KBM-7 (cell line): ENCODE measurements around the gene HAP1.
"Not testable (repeated sequence)": the region's sequence is repeated elsewhere in the genome, so short reads cannot be mapped to it uniquely, and the experiment has no call there.

Source experiments
- DNase-seq: peaks from one replicate; pipeline ENCODE4 v3.0.0-alpha.2; 2015
- in situ Hi-C: fragments of 300-500 bp; cut with MboI; formaldehyde crosslinking; loops from 2 replicates; pipeline ENCODE4 v1.14.3; 2020; ENCODE audit warnings: low sequenced_read_pairs, low pct_unique_long_range_greater_than_20kb, mixed read lengths

Gene HAP1

GRCh38 chr17:41733348-41734138 is 900 bp downstream of the HAP1 start:
- in situ Hi-C loops = no loop called here
- no peak for DNase-seq

GRCh38 chr17:41731836-41732235 is 2.6 kb downstream of the HAP1 start:
- no peak for DNase-seq
- in situ Hi-C loops = no loop called here

GRCh38 chr17:41730479-41730878 is 4.0 kb downstream of the HAP1 start:
- no peak for DNase-seq
- in situ Hi-C loops = no loop called here

- in situ Hi-C loops = no loop called here
- DNase-seq = no peak
These were observed 6.4 kb downstream of the HAP1 start for GRCh38 chr17:41728056-41728455.

- in situ Hi-C loops = no loop called here
- DNase-seq = no peak
These were observed 9.3 kb downstream of the HAP1 start for GRCh38 chr17:41725134-41725533.

GRCh38 chr17:41724476-41725050 is 9.9 kb downstream of the HAP1 start:
- in situ Hi-C loops = no loop called here
- no peak for DNase-seq

GRCh38 chr17:41723801-41724475 is 10.5 kb downstream of the HAP1 start:
- in situ Hi-C loops = no loop called here
- no peak for DNase-seq

- DNase-seq = no peak
- in situ Hi-C loops = no loop called here
These were observed 12.2 kb downstream of the HAP1 start for GRCh38 chr17:41722231-41722630.

GRCh38 chr17:41718287-41718645 is 16.2 kb downstream of the HAP1 start:
- DNase-seq = no peak
- in situ Hi-C loops = no loop called here

GRCh38 chr17:41717408-41718286 is 16.8 kb downstream of the HAP1 start:
- in situ Hi-C loops = no loop called here
- DNase-seq = no peak

- in situ Hi-C loops = no loop called here
- DNase-seq = no peak
These were observed 22.6 kb downstream of the HAP1 start, which contains the start of gene GAST for GRCh38 chr17:41711669-41712400. GAST (plus strand) TSS chr17:41712331; CDS start chr17:41715437, 3,106 bp downstream.

GRCh38 chr17:41710472-41711090 is 23.9 kb downstream of the HAP1 start:
- in situ Hi-C loops = no loop called here
- peak; percentile 38 for DNase-seq

GRCh38 chr17:41707803-41708669 is 26.4 kb downstream of the HAP1 start:
- in situ Hi-C loops = no loop called here
- DNase-seq = no peak

GRCh38 chr17:41705271-41705991 is 29.0 kb downstream of the HAP1 start:
- no peak for DNase-seq
- in situ Hi-C loops = no loop called here

- DNase-seq = no peak
- in situ Hi-C loops = no loop called here
These were observed 31.7 kb downstream of the HAP1 start for GRCh38 chr17:41702712-41703111.

- DNase-seq, in situ Hi-C loops: not testable (repeated sequence)
These were observed 33.6 kb downstream of the HAP1 start for GRCh38 chr17:41700843-41701242.
